ENCODE results near the gene TPTE2.
"Not testable (repeated sequence)": the region's sequence is repeated elsewhere in the genome, so short reads cannot be mapped to it uniquely, and the experiment has no call there.

TPTE2 gene

GRCh38 chr13:19567820-19568534 is 6.6 kb upstream of the TPTE2 start:
- DNase-seq (ENCODE audit: low read depth in 2 of 2) = no peak

GRCh38 chr13:19561585-19561984 is 253 bp upstream of the TPTE2 start:
- no peak for DNase-seq (ENCODE audit: low read depth in 2 of 2)

DNA sequence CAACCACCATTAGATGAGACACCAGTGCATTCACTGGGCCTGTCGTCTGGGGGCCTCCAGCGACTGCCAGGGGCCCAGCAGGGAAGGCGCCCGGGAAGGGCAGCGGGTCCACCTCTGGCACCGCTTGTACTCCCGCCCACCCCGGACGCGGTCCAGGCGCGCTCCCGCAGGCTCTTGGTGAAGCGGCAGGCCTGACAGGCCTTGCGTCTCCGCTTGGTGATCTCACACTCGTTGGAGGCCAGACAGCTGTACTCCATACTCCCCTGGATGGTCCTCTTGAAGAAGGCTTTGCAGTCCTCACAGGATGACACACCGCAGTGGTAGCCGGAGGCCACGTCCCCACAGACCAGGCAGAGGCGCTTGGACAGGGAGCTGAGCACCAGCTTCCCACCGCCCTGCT is 660 bp downstream of the TPTE2 start:
- not testable (repeated sequence) for DNase-seq (ENCODE audit: low read depth in 2 of 2)

DNA sequence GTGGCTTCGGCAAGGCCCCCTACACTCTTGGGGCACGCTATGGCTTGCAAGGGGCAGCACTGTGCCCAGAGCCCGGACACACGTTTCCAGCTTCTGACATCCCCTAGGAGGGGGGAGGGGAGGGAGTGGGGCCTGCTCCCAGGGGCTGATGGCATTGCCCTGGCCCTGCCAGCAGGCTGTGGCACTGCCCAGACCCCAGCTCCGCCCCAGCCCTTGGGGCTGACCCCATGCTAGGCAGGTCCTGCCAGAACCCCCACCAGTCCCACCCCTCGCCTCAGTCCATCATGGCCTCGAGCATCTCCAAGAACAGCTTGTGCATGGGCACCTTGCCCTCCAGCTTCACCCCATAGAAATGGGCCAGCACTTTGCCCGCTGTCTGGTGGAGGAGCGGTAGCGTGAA is 1.6 kb downstream of the TPTE2 start:
- DNase-seq (ENCODE audit: low read depth in 2 of 2) = not testable (repeated sequence)

- DNase-seq (ENCODE audit: low read depth in 2 of 2) = not testable (repeated sequence)
These were observed 4.0 kb downstream of the TPTE2 start for GRCh38 chr13:19557287-19557686.

DNA sequence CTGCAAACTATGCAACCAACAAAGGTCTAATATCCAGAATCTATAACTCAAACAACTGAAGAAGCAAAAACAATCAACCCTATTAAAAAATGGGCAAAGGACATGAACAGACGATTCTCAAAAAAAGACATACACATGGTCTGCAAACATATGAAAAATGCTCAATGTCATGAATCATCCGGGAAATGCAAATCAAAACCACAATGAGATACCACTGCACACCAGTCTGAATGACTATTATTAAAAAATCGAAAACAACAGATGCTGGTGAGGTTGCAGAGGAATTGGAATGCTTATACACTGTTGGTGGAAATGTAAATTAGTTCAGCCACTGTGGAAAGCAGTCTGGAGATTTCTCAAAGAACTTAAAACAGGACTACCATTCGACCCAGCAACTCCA is 12.1 kb downstream of the TPTE2 start:
- DNase-seq (ENCODE audit: low read depth in 2 of 2) = not testable (repeated sequence)

- not testable (repeated sequence) for DNase-seq (ENCODE audit: low read depth in 2 of 2)
These were observed 35.7 kb downstream of the TPTE2 start for GRCh38 chr13:19525634-19526033.

- DNase-seq (ENCODE audit: low read depth in 2 of 2) = no peak
These were observed 42.3 kb downstream of the TPTE2 start for GRCh38 chr13:19519049-19519448.

- DNase-seq (ENCODE audit: low read depth in 2 of 2) = not testable (repeated sequence)
These were observed 53.7 kb downstream of the TPTE2 start for GRCh38 chr13:19507623-19508022.

DNA sequence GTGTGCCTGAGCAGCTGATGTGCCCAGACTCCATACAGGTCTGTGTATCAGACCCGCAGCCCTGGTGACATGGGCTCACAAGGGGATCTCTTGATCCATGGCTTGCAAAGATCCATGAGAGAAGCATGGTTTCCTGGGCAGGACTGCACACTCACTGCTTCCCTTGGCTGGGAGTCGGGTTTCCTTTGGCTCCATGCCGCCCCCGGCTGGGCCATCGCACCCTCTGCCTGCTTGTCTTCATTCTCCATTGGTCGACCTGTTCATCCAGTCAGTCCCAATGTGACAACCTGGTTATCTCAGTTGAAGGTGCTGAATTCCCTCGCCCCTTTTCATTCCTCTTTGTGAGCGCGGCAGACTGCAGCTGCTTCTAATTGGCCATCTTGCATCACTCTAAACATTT is 101.2 kb downstream of the TPTE2 start:
- not testable (repeated sequence) for DNase-seq (ENCODE audit: low read depth in 2 of 2)

DNA sequence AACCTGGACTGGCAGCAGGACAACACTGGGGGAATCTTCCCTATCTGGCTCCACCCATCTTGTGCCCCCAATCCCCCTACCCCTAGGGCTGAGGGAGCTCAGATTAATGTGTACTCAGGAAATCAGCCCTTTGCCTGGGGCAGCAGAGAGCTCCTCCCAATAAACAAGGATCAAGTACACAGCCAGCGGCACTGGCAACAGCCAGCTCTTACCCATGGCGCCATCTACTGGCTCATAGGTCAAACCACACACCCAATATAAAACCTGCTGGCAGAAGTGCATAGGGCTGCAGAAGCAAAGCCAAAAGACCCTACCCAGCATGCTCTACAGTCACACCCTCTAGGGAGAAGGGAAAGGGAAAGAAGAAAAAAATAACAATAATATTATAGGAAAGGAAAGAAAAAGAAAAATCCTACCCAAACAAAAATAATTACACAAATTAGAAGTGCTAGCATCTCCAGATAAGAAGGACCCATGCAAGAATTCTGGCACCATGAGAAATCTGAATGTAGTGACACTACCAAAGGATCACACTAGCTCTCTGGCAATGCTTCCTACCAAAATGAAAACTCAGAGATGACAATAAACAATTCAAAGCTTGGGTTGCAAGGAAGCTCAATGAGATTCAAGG is 122.2 kb downstream of the TPTE2 start:
- DNase-seq (ENCODE audit: low read depth in 2 of 2) = peak in 1 of 2 donors; percentile 1

GRCh38 chr13:19437780-19438179 is 123.6 kb downstream of the TPTE2 start:
- not testable (repeated sequence) for DNase-seq (ENCODE audit: low read depth in 2 of 2)

DNA sequence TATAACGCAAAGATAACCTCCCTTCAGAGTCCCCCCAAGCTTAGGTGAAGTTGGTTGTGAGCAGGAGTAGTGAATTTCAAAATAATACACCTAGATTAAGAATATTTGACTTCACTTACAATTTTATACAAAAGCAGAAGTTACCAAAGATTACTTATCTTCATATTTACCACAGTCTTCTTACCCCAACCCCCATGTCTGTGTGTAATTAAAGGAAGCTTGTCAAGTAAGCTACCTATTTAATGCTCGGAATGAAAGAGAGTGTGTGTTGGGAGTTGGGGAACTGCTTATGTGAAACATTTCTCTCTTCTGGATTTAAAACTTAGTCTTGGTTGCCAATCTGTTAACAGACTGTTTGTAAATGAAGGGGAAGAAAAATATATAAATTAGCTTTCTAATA is 139.1 kb downstream of the TPTE2 start:
- not testable (repeated sequence) for DNase-seq (ENCODE audit: low read depth in 2 of 2)

DNA sequence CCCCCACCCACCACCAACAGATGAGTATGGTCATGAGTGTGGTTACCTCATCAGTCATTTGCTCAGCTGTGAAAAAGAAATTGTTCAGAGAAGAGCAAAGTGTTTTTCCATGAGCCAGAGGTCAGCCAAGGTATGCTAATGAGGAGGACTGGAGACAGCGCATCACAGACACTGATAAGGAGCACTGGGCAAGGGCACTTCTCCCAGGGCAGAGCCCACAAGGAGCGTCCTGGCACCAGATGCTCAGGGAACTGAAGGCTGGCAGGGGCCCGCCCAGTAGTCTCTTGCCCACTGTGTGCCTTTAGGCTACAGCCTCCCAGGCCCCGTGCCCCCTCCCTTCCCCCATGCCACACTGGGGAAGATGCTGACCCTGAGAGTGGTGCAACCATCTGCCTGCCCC is 148.8 kb downstream of the TPTE2 start:
- not testable (repeated sequence) for DNase-seq (ENCODE audit: low read depth in 2 of 2)

- not testable (repeated sequence) for DNase-seq (ENCODE audit: low read depth in 2 of 2)
These were observed 178.4 kb downstream of the TPTE2 start for GRCh38 chr13:19382746-19383511.

GRCh38 chr13:19382111-19382510 is 179.2 kb downstream of the TPTE2 start:
- DNase-seq (ENCODE audit: low read depth in 2 of 2) = no peak

All from stimulated activated CD4-positive, alpha-beta T cell treated with anti-CD3 and anti-CD28 coated beads, Interleukin-4, amount 100 ng/mL, for 48 hours (primary cell).